ENCODE data around the gene TMEM30A. TPM values are rescaled to one million over a fixed set of nuclear protein-coding genes. Genes with fewer than 3 reads are reported as not detected.

Gene TMEM30A
- total RNA-seq, 1 experiment from 2014 or later = 70.3 TPM

GRCh38 chr6:75262716-75263400 lies 21.7 kb downstream of the TMEM30A start:
- Histone ChIP-seq H3K36me3 (peaks cover 33% of the 10 kb centered on the region), H3K27ac (no peak overlapping the region), H3K9me3 (replicated peaks) (no peaks in the 10 kb centered on the region), H3K4me1 (no peaks in the 10 kb centered on the region), H3K4me3 (no peak overlapping the region), H3K27me3 (no peaks in the 10 kb centered on the region)
- no peak for DNase-seq

DNA sequence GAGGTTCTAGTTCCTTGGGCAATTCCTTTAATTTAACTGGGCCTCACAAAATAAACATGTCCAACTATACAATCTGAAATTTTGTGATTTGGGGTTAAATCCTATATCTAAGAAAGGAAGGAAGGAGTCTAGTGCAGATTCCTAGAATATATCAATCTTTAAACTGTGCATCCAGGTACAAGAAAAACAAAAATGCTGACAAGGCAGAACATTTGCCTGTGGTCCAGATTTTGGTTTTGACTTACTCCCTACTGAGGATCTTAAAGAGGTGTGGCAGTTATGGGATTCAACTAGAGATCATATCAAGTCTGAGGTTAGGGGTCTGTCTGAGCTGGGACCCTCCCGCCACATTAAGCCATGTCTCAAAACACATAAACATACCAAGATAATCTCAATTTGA lies 23.3 kb downstream of the TMEM30A start:
- H3K4me3 ChIP-seq = no peak overlapping the region
- no peaks in the 10 kb centered on the region for H3K9me3 ChIP-seq (replicated peaks)
- H3K36me3 ChIP-seq = peaks cover 33% of the 10 kb centered on the region
- DNase-seq = no peak
- no peaks in the 10 kb centered on the region for H3K4me1 ChIP-seq
- no peaks in the 10 kb centered on the region for H3K27me3 ChIP-seq
- no peak overlapping the region for H3K27ac ChIP-seq

GRCh38 chr6:75257343-75258087 lies 27.1 kb downstream of the TMEM30A start:
- peaks cover 39% of the 10 kb centered on the region for H3K36me3 ChIP-seq
- H3K4me3 ChIP-seq = no peak overlapping the region
- no peak for DNase-seq
- H3K9me3 ChIP-seq (replicated peaks) = no peaks in the 10 kb centered on the region
- no peaks in the 10 kb centered on the region for H3K4me1 ChIP-seq
- no peaks in the 10 kb centered on the region for H3K27me3 ChIP-seq
- H3K27ac ChIP-seq = no peak overlapping the region

- no peaks in the 10 kb centered on the region for H3K4me1 ChIP-seq
- H3K27ac ChIP-seq = no peak overlapping the region
- no peaks in the 10 kb centered on the region for H3K27me3 ChIP-seq
- H3K4me3 ChIP-seq = no peak overlapping the region
- peaks cover 9% of the 10 kb centered on the region; the same call in 1 of the 2 replicates for H3K36me3 ChIP-seq
- DNase-seq = no peak
- no peaks in the 10 kb centered on the region for H3K9me3 ChIP-seq (replicated peaks)
Measured at GRCh38 chr6:75250552-75250951, 34.0 kb downstream of the TMEM30A start.

DNA sequence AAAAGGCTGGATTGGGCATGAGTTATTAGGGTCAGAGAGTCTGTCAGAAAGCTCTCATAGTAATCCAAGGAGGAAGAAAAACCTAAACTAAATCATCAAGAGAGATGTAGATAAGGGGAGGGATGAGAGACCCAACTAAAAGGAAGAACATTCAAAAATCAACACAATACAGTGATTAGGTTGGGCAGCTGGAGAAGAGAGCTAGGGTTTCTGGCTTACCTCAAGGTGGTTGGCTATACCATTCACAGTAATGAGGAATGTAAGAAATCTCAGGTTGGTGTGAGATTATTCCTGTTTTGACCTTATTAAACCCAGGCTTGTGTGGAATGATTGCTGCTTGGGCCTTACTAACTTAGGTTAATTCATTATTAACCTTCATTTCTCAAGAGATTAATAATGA lies 34.8 kb downstream of the TMEM30A start:
- DNase-seq = no peak
- Histone ChIP-seq H3K4me3 (no peak overlapping the region), H3K36me3 (peaks cover 6% of the 10 kb centered on the region; the same call in 1 of the 2 replicates), H3K4me1 (no peaks in the 10 kb centered on the region), H3K9me3 (replicated peaks) (no peaks in the 10 kb centered on the region), H3K27me3 (no peaks in the 10 kb centered on the region), H3K27ac (no peak overlapping the region)

- Histone ChIP-seq H3K9me3 (replicated peaks) (no peaks in the 10 kb centered on the region), H3K36me3 (no peaks in the 10 kb centered on the region), H3K4me1 (no peaks in the 10 kb centered on the region), H3K27me3 (no peaks in the 10 kb centered on the region), H3K27ac (no peak overlapping the region), H3K4me3 (no peak overlapping the region)
- no peak for DNase-seq
Measured at GRCh38 chr6:75246386-75246785, 38.2 kb downstream of the TMEM30A start.

GRCh38 chr6:75244063-75244584 lies 40.5 kb downstream of the TMEM30A start:
- H3K27ac ChIP-seq = peak overlapping the region; percentile 72
- no peaks in the 10 kb centered on the region for H3K9me3 ChIP-seq (replicated peaks)
- peak overlapping the region; percentile 73 for H3K4me3 ChIP-seq
- H3K27me3 ChIP-seq = no peaks in the 10 kb centered on the region
- H3K4me1 ChIP-seq = no peaks in the 10 kb centered on the region
- H3K36me3 ChIP-seq = peaks cover 16% of the 10 kb centered on the region
- no peak for DNase-seq

DNA sequence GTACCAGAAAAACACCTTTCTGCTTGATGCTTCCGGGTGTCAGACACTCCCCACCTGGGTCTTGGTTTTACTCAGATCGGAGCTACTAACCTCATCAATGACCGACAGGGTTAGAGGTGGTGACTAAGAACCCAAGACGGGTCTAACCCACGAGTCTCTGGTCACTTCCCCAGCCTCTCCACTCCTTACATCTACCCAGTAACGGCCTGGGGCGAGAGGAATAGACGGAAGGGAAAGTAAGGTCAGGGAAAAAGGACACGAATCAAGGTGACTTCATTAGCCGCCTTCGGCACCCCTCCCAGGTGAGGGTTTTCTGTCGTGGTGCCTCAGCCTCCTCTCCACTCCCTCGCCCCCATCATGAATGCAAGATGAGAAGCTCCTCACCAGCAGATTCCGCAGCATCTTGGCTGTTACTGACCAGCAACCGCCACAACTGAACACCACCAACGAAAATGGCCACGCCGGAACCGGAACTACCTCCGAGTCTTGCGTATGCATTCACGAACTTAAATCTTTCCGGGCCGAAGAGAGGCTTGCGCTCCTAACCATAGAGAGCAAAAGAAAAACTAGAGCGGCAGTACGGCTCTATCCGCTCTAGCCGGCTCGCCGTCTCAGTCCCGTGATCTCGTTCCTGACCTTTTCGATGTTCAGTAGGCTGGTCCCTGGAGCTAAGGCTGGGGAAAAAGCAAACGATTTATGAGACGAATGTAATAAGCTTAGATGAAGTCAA lies 41.1 kb downstream of the TMEM30A start, which contains the start of gene COX7A2:
COX7A2 (minus strand) TSS at position 469 of the 730 bp plus-strand sequence; CDS start at position 402, 67 bp downstream.
- DNase-seq = peak; percentile 91 to 97
- H3K27ac ChIP-seq = peak within 1 kb of the TSS; percentile 72
- H3K36me3 ChIP-seq = peaks cover 21% of the 10 kb centered on the region
- no peaks in the 10 kb centered on the region for H3K9me3 ChIP-seq (replicated peaks)
- no peaks in the 10 kb centered on the region for H3K27me3 ChIP-seq
- no peaks in the 10 kb centered on the region for H3K4me1 ChIP-seq
- peak within 1 kb of the TSS; percentile 73 for H3K4me3 ChIP-seq

GRCh38 chr6:75236630-75237029 lies 48.0 kb downstream of the TMEM30A start:
- no peak overlapping the region for H3K27ac ChIP-seq

DNA sequence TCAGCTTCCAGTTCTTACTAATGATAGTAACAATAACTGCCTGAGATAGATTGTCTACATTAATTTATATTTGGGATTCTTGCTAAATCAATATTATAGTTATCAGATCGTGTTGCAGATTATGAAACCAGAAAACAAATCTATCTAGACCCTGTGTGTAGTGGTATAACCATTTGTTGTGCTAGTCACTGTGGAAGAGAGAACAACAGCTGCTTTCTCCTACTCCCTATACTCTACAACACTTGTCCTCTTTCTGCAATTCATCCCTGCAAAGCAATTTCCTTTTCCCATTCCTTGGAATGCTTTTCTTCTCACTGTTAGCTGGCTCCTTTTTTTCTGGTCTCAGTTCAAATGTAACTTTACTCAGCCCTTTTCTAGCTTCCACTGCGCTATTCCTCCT lies 49.3 kb downstream of the TMEM30A start:
- Histone ChIP-seq H3K4me1 (peaks cover 8% of the 10 kb centered on the region), H3K4me3 (no peak overlapping the region), H3K27ac (no peak overlapping the region), H3K27me3 (no peaks in the 10 kb centered on the region), H3K9me3 (replicated peaks) (no peaks in the 10 kb centered on the region), H3K36me3 (peaks cover 26% of the 10 kb centered on the region)
- peak in 1 of 2 experiments; percentile 24 for DNase-seq

More at GRCh38 chr6:75236630-75237029, 48.0 kb downstream of the TMEM30A start:
- DNase-seq = no peak
- H3K27me3 ChIP-seq = no peaks in the 10 kb centered on the region
- H3K4me1 ChIP-seq = peaks cover 5% of the 10 kb centered on the region
- no peak overlapping the region for H3K4me3 ChIP-seq
- H3K36me3 ChIP-seq = peaks cover 37% of the 10 kb centered on the region
- no peaks in the 10 kb centered on the region for H3K9me3 ChIP-seq (replicated peaks)

GRCh38 chr6:75234126-75234865 lies 50.3 kb downstream of the TMEM30A start:
- Histone ChIP-seq H3K4me1 (peaks cover 8% of the 10 kb centered on the region), H3K36me3 (peaks cover 22% of the 10 kb centered on the region), H3K27me3 (no peaks in the 10 kb centered on the region), H3K4me3 (no peak overlapping the region), H3K9me3 (replicated peaks) (no peaks in the 10 kb centered on the region), H3K27ac (no peak overlapping the region)
- no peak for DNase-seq

DNA sequence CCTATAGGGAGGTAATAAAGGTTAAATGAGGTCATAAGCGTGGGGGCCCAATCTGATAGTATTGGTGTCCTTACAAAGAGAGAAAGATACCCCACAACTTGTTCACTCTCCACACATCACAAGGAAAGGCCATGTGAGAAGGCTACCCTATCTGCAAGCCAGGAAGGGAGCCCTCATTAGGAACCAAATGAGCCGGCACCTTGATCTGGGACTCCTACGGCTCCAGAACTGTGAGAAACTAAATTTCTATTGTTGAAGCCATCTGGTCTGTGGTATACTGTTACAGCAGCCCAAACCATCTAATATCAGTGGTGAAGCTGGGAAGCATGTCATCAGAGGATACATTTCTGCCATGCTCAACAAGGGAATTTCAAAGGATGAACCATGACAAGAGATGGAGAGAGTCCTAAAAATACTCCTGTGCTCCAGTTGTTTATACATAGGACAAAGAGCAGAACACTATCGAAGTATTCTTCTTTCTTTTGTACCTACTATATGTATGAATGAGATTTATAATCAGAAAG lies 51.4 kb downstream of the TMEM30A start:
- peaks cover 8% of the 10 kb centered on the region for H3K4me1 ChIP-seq
- no peak overlapping the region for H3K27ac ChIP-seq
- no peak overlapping the region for H3K4me3 ChIP-seq
- no peak for DNase-seq
- no peaks in the 10 kb centered on the region for H3K27me3 ChIP-seq
- H3K36me3 ChIP-seq = peaks cover 14% of the 10 kb centered on the region
- no peaks in the 10 kb centered on the region for H3K9me3 ChIP-seq (replicated peaks)

- no peaks in the 10 kb centered on the region for H3K9me3 ChIP-seq (replicated peaks)
- peak; percentile 45 to 68 for DNase-seq
- no peak overlapping the region for H3K27ac ChIP-seq
- H3K4me1 ChIP-seq = peaks cover 7% of the 10 kb centered on the region
- no peaks in the 10 kb centered on the region for H3K27me3 ChIP-seq
- no peaks in the 10 kb centered on the region for H3K36me3 ChIP-seq
- no peak overlapping the region for H3K4me3 ChIP-seq
Measured at GRCh38 chr6:75230484-75231325, 53.9 kb downstream of the TMEM30A start.

Measured in SJCRH30 (cell line).